NCI-H2171 (cell line): ENCODE results near the gene SYNGAP1.

ENCODE experiments used
- DNase-seq: peaks from one replicate; lab custom pipeline; 2025; lab: John Stamatoyannopoulos, UW

Gene SYNGAP1

DNA sequence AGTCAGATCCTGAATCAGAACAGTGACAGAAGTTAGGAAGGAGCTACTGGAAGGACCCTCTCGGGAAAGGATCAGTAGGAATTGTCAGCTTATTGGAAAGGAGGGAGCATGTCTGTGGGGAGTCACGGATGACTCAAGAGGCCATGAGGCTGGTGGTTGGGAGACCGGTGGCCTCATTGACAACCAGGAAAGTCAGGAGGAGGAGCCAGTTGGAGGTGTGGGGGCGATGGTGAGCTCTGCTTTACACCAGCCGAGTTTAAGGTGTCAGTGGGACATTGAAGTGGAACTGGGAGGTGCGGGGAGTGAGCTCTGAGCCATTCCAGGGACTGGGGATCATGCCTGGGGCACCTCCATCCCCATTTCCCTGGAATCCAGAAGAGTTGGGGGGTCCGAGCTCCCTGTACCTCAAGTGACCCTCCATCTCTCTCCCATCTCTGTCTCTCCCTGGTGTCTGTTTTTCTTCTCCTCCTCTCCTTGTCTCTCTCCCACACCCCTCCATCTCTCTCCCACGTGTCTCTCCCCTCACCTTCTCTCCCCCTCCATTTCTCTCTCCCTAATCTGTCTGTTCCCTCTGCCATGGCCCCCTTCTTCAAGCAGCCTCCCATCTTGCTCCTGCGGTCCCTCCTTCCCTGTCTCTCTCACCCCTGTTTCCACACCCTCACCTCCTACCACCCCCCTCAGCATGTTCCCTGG, 20.2 kb downstream of the SYNGAP1 start:
- DNase-seq = no peak

DNA sequence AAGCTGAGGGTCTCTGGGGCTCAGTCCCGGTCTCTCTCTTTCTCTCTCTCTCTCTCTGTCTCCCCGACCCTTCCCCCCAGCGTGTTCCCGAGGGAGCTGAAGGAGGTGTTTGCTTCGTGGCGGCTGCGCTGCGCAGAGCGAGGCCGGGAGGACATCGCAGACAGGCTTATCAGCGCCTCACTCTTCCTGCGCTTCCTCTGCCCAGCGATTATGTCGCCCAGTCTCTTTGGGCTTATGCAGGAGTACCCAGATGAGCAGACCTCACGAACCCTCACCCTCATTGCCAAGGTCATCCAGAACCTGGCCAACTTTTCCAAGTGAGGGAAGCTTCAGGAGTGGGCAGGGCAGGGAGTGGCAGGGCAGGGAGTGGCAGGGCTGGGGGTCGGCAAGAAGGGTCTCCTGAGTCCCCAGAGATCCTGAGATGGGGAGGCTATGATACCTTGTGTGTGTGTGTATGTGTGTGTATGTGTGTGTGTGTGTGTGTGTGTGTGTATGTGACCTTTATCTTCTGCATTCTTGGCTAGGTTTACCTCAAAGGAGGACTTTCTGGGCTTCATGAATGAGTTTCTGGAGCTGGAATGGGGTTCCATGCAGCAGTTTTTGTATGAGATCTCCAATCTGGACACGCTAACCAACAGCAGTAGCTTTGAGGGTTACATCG, 20.9 kb downstream of the SYNGAP1 start:
- no peak for DNase-seq

DNA sequence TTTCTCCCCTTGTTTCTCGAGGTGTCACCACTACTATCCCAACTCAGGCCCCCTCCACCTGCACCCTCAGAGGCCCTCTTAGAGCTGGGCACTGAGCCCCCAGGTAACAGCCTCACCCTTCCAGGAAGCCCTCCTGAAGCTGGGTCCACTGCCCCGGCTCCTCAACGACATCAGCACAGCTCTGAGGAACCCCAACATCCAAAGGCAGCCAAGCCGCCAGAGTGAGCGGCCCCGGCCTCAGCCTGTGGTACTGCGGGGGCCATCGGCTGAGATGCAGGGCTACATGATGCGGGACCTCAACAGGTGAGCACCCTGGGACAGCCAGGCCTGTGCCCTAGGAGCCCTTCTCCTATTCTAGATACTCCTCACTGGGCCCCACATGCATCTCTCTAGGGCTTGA, 21.6 kb downstream of the SYNGAP1 start:
- DNase-seq = no peak

DNA sequence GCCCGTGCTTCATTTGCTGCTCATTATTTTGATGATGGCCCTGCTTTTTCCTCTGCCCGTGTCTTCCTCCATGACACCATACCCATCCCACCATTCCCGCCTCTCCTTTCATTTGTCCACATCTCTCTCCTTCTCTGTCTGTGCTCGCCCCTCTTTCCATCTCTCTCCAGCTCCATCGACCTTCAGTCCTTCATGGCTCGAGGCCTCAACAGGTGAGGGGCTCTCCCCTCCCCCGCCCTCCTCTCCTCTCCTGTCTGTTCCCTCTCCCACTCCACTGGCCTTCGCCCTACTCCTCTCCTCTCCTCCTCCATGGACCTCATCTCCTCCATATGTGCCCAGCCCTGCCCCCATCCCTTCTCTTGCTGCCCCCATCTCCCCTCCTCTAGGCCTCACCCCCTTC, 22.4 kb downstream of the SYNGAP1 start:
- DNase-seq = no peak

DNA sequence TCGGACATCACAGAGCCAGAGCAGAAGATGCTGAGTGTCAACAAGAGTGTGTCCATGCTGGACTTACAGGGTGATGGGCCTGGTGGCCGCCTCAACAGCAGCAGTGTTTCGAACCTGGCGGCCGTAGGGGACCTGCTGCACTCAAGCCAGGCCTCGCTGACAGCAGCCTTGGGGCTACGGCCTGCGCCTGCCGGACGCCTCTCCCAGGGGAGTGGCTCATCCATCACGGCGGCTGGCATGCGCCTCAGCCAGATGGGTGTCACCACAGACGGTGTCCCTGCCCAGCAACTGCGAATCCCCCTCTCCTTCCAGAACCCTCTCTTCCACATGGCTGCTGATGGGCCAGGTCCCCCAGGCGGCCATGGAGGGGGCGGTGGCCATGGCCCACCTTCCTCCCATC, 23.2 kb downstream of the SYNGAP1 start:
- no peak for DNase-seq

DNA sequence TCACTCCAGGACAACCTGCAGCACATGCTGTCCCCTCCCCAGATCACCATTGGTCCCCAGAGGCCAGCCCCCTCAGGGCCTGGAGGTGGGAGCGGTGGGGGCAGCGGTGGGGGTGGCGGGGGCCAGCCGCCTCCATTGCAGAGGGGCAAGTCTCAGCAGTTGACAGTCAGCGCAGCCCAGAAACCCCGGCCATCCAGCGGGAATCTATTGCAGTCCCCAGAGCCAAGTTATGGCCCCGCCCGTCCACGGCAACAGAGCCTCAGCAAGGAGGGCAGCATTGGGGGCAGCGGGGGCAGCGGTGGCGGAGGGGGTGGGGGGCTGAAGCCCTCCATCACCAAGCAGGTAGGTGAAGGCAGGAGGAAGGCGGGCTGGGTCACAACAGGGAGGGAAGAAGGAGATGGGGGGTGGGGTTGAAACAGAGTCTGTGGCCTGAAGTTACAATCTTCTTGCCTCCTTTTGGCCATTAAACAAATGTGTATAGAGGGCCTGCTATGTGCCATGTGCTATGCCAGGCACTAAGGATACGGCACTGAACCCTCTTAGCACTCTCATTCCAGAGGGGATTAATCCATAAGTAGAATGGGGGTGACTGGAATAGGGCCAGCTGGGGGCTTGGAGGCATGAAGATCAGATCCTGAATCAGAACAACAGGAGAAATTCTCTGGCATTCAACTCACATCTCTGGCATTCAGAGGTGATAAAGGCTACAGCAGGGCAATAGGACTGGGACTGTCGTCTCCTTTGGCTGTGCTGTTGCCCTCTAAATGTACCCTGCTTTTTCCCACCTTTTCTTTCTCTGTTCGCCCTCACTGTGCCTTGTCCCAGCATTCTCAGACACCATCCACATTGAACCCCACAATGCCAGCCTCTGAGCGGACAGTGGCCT, 24.0 kb downstream of the SYNGAP1 start:
- no peak for DNase-seq

DNA sequence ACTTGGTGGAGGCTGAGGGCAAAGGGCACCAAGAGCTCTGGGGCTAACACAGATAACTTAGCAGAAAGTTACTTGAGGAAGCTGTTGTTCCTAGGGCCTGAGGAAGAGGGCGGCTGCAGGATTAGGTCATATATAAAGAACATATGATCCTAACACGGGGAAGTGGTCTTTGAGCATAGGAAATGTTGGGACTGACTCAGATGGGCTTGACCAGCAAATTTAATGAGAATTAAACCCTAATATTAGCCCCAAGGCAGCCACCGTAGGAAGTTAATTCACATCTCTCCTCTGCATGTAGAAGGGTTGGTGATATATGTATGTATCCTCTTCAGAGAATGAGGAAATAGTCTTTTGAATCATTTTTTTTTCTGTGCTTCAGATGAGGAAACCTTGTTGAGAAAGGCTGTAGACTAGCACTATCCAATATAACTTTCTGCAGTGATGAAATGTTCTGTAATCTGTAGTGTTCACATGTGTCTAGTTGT, 25.3 kb downstream of the SYNGAP1 start:
- no peak for DNase-seq

DNA sequence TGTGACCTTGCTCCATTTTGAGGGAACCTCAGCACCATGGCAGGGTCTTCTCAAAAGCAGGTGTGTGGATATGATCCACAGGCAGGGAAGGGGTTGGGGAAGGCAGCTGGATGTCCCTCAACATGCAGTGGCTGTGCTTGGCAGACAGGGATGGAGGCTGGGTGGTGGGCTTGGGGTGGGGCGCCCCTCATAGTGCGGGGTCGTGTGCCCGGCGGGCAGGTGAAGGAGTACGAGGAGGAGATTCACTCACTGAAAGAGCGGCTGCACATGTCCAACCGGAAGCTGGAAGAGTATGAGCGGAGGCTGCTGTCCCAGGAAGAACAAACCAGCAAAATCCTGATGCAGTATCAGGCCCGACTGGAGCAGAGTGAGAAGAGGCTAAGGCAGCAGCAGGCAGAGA, 26.5 kb downstream of the SYNGAP1 start:
- DNase-seq = no peak

DNA sequence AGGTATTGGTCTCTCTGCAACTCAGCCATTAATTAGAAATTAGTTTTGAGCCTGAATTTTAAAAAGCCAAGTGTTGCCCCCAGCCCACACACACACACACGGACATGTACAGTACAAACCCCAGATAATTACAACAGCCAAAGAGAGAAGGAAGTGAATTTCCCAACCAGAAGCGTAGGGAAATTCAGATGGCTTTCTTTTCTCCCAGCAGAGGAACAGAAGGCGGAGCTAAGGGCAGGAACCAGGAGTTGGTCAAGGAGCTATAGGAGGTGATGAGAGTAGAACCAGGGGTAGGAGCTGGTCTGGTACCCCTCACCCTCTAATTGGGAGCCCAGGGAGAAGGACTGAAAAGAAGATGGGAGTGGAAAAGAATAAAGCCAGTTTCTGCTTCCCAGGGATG, 30.6 kb downstream of the SYNGAP1 start:
- no peak for DNase-seq

DNA sequence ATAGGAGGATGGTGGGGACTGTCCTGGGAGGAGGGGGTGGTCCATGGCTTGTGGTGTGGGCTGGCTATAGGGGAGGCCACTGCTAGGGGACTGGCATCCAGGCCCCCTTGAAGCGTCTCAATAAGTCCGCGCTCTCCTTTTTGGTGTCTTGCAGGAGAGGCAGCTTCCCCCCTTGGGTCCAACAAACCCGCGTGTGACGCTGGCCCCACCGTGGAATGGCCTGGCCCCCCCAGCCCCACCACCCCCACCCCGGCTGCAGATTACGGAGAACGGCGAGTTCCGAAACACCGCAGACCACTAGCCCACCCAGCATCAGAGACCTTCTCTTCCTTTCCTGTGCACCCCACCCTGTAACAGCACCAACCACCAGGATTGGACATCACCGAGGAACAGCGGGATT, 31.7 kb downstream of the SYNGAP1 start:
- DNase-seq = no peak

DNA sequence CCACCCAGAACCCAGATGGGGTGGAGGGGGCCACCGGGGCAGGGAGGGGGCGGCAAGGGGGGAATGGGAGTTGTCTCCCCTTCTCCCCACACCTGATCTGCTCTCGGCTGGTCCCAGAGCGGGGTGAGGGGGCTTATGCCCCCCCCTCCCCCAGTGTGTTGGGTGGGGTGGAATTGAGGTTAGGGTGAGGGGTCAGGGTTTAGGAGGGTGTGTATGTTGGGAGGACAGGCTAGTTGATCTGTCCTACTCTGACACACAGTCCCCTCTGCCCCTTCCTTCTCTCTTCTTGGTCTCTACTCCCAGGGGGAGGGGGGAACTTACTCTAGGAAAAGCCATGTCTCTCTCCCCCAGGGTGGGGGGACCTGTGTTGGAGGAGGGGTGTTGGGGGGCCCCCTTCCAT, 32.6 kb downstream of the SYNGAP1 start:
- no peak for DNase-seq

DNA sequence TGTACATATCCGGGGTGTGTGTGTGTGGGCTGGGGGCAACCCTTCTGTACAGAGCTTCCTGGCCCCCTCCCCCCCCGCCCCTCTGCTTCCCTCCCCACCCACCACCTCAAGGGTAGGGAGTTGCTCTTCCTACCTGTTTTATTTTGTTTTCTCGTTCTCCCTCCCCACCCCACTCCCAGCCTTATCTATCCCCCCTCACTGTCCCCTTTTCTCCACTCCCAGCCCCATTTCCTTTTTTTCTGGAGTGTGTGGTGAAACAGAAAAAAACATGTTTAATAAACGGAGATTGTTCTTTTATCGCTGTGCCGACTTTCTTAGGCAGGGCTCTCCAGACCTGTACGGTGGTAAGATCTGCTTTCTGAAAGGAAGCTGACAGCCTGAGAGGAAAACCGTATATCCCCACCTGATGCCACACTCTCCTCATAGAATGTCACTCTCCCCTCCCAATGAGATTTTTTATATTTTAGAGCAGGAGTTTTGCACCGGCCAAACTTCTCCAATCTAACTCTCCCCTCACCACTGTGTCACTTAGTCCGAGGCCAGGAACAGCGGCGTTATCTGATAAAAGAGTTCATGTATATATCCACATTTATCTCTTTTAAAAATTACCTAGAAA, 33.6 kb downstream of the SYNGAP1 start:
- no peak for DNase-seq

DNA sequence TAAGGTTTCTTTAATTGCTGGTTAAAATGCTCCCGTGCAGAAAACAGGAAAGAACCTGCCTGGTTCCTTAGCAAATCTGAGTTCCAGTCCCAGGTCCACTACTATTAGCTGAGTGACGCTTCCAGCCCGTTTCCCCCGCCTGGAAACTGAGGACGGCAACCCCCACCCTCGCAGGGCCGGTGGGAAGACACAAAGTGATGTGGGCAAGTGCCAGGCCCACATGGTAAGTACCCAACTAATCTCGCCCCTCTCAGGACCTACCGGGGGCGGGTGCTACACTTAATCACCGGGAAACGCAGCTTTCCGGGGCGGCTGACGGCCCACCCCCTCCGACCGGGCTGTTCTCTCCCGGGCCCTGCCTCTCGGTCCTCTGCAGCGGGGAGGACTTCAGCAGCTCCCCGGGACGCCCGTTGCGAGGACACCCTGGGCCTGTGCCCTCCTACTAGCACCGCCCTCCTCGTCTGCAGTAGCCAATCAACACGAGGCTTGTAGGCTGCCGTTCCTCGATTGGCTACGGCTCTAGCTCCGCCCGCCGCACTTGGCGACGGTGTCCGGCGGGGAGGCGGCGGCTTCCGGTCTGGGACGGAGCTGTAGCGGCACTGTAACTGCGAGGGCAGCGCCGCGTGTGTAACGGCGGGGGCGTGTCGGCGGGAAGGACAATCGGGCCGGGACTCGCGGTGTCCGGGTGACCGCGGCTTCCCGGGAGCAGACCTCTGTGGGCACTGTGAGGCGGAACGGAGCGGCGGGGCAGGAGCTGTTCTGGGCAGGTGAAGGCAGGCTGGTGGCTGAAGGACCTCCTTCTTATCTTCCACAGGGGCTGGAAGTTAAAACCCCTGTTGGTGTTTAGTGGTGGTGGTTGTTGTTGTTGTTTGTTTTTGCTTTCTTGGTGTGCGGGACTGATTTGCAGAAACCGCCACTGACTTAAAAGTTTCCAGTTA, 34.4 kb downstream of the SYNGAP1 start, which contains the start of gene ZBTB9:
Gene ZBTB9, plus strand, starts transcription at position 568 of the 938 bp plus-strand sequence. CDS start 525 bp downstream, outside the sequence.
- DNase-seq = peak; percentile 93

DNA sequence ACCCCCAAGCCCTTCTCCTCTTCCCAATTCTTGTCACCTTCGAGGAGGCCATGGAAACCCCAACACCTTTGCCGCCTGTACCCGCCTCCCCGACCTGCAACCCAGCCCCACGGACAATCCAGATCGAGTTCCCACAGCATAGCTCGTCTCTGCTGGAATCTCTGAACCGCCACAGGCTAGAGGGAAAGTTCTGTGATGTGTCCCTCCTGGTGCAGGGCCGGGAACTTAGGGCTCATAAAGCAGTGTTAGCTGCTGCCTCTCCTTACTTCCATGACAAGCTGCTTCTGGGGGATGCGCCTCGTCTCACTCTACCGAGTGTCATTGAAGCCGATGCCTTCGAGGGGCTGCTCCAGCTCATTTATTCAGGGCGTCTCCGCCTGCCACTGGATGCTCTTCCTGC, 35.2 kb downstream of the SYNGAP1 start:
- DNase-seq = no peak

DNA sequence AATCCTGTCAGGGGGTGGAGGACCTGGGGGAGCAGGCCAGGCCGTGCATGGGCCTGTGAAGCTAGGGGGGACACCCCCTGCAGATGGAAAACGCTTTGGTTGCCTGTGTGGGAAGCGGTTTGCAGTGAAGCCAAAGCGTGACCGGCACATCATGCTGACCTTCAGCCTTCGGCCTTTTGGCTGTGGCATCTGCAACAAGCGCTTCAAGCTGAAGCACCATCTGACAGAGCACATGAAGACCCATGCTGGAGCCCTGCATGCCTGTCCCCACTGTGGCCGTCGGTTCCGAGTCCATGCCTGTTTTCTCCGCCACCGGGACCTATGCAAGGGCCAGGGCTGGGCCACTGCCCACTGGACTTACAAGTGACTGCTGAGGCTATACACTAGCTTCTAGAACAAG, 36.3 kb downstream of the SYNGAP1 start:
- no peak for DNase-seq

DNA sequence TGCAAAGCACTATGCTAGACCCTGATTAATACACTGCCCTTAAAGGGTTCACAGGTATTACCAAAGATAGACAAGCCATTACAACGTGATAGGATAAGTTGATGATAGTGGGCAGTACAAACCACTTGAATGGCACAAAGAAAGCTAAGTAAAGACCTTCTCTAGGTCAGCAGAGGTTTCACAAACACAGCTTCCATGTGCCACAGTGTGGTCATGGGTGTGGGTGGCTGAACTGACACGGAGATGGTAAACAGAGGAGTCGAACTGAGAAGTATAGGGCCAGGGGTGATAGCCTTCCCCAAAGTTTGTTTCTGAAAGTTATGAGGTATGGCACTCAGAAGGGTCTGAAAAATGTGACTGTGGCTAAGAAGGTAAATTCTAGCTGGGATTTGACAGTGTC, 38.8 kb downstream of the SYNGAP1 start:
- DNase-seq = no peak

DNA sequence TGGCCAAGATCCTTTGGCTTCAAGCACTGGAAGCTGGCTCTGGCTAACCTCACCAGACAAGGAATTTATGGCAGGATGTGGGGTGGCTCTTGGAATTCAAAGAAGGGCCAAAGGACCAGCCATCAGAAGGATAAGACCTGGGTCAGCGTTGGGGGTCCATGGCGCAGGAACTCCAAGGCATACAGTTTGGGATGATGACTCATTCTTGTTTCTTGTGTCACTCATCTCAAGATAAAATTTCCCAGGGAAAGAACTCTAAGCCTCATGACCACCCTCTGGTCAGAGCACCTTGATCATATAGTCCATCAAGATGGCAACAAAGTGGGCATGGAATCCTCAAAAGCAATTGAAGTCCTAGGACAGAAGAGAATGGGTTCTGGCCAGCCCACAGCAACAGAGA, 39.4 kb downstream of the SYNGAP1 start:
- DNase-seq = no peak

DNA sequence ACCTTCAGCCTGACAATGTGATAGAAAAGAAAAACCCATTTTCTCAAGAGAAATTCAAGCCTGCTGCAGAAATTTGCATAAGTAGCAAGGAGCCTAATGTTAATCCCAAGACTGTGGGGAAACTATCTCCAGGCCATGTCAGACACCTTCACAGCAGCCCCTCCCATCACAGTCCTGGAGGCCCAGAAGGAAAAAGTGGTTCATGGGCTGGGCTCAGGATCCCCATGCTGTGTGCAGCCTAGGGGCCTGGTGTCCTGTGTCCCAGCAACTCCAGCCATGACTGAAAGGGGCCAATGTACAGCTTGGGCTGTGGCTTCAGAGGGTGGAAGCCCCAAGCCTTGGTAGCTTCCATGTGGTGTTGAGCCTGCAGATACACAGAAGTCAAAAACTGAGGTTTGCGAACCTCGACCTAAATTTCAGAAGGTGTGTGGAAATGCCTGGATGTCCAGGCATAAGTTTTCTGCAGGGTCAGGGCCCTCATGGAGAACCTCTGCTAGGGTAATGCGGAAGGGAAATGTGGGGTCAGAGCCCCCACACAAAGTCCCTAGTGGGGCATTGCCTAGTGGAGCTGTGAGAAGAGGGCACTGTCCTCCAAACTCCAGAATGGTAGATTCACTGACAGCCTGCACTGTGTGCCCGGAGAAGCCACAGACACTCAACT, 46.3 kb downstream of the SYNGAP1 start:
- no peak for DNase-seq

DNA sequence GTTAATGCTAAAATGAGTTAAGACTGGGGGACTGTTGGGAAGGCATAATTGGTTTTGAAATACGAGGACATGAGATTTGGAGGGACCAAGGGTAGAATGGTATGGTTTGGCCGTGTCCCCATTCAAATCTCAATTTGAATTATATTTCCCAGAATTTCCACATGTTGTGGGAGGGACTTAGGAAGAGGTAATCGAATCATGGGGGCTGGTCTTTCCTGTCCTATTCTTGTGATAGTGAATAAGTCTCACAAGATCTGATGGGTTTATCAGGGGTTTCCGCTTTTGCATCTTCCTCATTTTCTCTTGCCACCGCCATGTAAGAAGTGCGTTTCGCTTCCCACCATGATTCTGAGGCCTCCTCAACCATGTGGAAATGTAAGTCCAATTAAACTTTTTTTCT, 47.2 kb downstream of the SYNGAP1 start:
- no peak for DNase-seq

DNA sequence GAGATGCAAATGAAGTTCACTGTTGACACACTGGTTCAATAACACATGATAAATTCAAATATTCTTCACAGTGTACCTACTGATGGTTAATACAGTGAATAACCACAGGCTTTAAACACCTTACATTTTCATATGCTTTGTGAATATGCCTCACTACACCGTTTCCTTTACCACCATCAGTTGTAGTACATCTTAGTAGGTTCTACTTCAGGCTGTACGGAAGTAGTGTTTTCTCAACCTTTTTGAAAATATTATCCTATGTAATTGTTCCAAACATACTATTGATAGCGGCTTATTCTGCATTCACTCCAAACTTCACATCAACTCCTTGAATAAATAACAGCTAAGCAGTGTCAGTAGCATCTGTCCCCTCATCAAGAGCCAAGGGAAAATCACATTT, 49.8 kb downstream of the SYNGAP1 start:
- no peak for DNase-seq

DNA sequence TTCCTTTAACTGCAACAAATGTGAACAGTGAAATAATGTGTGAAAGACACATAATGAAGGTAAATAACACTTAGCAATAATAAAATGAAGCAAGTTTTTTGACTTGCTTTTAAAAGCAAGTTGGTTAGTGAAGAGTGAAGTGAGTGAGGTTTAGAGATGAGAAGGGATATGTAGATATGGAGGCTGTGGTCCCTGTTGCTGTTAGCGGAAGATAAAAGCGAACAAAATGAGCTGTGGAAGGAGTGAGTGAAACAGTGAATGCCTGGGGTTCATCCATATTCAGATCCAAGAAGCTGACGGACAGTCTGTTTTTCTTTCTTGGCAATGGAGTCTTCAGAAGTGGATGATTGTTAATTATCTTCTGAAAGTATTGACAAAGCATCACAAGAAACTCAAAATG, 58.0 kb downstream of the SYNGAP1 start:
- DNase-seq = no peak
